HG03460 (cell line): Measurements from ENCODE around the gene LRRC73.
"Not testable (repeated sequence)": the region's sequence is repeated elsewhere in the genome, so short reads cannot be mapped to it uniquely, and the experiment has no call there.

ENCODE experiments used
- ATAC-seq: cut with Tn5 transposase; IDR thresholded peaks from one replicate; pipeline ENCODE4 v1.9.1; 2021; ENCODE audit not compliant: unreplicated experiment

The LRRC73 gene

GRCh38 chr6:43509984-43510826, at the start of gene LRRC73:
Gene LRRC73 (minus strand): TSS chr6:43510346. CDS start chr6:43509785, 561 bp downstream.
- peak; percentile 60 for ATAC-seq

GRCh38 chr6:43559328-43559727, 49.2 kb upstream of the LRRC73 start:
- no peak for ATAC-seq

- ATAC-seq = not testable (repeated sequence)
These were observed 47.5 kb upstream of the LRRC73 start for GRCh38 chr6:43557620-43558019.

- no peak for ATAC-seq
These were observed 37.1 kb upstream of the LRRC73 start for GRCh38 chr6:43547222-43547621.

- no peak for ATAC-seq
These were observed 34.3 kb upstream of the LRRC73 start for GRCh38 chr6:43544461-43544860.

- ATAC-seq = no peak
These were observed 31.8 kb upstream of the LRRC73 start for GRCh38 chr6:43541774-43542471.

GRCh38 chr6:43540507-43540906, 30.4 kb upstream of the LRRC73 start:
- ATAC-seq = no peak

GRCh38 chr6:43539409-43539808, 29.3 kb upstream of the LRRC73 start:
- not testable (repeated sequence) for ATAC-seq

- ATAC-seq = not testable (repeated sequence)
These were observed 28.8 kb upstream of the LRRC73 start for GRCh38 chr6:43538986-43539385.

- no peak for ATAC-seq
These were observed 22.1 kb upstream of the LRRC73 start for GRCh38 chr6:43532201-43532600.

GRCh38 chr6:43524483-43524961, 14.4 kb upstream of the LRRC73 start:
- no peak for ATAC-seq

GRCh38 chr6:43523284-43523683, 13.1 kb upstream of the LRRC73 start:
- no peak for ATAC-seq

- ATAC-seq = no peak
These were observed 12.6 kb upstream of the LRRC73 start for GRCh38 chr6:43522547-43523261.

GRCh38 chr6:43521836-43522235, 11.7 kb upstream of the LRRC73 start:
- no peak for ATAC-seq

- no peak for ATAC-seq
These were observed 10.0 kb upstream of the LRRC73 start for GRCh38 chr6:43520097-43520496.

GRCh38 chr6:43517505-43518357, 7.6 kb upstream of the LRRC73 start:
- ATAC-seq = no peak

GRCh38 chr6:43516697-43517504, 6.8 kb upstream of the LRRC73 start, which contains the start of the genes POLR1C and YIPF3:
Gene POLR1C (plus strand): TSS chr6:43517089. CDS start chr6:43517110, 21 bp downstream.
Gene YIPF3 (minus strand): TSS chr6:43516926. CDS start chr6:43516807, 119 bp downstream.
- peak; percentile 91 for ATAC-seq

- no peak for ATAC-seq
These were observed 6.2 kb upstream of the LRRC73 start for GRCh38 chr6:43516367-43516696.

- ATAC-seq = no peak
These were observed 5.7 kb upstream of the LRRC73 start for GRCh38 chr6:43515808-43516207.
